T-helper 2 cell treated with Interferon-gamma antibody and Interleukin-4, amounts not matched to agents 100 ng/mL and 5 ng/mL, for 36 hours (primary cell): ENCODE measurements around the gene UBA1. TPM values are rescaled to one million over a fixed set of nuclear protein-coding genes. Genes with fewer than 3 reads are reported as not detected.

Source experiments
- intact Hi-C: fragments of 100-400 bp; cut with micrococcal nuclease; formaldehyde crosslinking; loops from one replicate; pipeline ENCODE4 v1.15.1; 2023
- total RNA-seq: library from RNA; stranded (reverse); gene quantifications from 2 replicates; pipeline ENCODE4 v1.2.3, GENCODE V29; 2022

Gene UBA1
- total RNA-seq, 1 donor from 2014 or later, result 197 TPM

DNA sequence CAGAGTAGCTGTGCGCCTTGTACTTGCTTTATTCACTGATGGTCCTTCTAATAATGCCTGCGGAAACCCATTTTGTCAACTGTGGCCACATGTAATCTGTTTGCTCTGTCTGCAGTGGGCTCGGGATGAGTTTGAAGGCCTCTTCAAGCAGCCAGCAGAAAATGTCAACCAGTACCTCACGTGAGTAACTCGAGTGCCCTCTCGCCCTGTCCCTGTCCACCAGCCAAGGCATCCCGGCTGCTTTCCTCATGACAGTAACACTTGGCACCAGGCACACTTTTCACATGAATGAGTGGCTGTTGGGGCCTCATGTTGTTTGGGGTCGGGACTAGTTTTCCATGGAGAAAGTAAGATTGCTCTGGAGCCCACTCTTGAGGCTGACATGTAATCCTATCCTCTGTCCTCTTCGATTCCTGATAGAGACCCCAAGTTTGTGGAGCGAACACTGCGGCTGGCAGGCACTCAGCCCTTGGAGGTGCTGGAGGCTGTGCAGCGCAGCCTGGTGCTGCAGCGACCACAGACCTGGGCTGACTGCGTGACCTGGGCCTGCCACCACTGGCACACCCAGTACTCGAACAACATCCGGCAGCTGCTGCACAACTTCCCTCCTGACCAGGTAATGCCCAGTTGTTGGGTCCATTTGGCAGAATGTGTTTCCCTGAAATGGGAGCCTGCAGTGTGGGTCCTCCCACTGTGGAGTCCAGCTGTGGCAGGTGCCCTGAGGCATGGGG is 16.0 kb downstream of the UBA1 start:
- intact Hi-C loops, result no loop called here

DNA sequence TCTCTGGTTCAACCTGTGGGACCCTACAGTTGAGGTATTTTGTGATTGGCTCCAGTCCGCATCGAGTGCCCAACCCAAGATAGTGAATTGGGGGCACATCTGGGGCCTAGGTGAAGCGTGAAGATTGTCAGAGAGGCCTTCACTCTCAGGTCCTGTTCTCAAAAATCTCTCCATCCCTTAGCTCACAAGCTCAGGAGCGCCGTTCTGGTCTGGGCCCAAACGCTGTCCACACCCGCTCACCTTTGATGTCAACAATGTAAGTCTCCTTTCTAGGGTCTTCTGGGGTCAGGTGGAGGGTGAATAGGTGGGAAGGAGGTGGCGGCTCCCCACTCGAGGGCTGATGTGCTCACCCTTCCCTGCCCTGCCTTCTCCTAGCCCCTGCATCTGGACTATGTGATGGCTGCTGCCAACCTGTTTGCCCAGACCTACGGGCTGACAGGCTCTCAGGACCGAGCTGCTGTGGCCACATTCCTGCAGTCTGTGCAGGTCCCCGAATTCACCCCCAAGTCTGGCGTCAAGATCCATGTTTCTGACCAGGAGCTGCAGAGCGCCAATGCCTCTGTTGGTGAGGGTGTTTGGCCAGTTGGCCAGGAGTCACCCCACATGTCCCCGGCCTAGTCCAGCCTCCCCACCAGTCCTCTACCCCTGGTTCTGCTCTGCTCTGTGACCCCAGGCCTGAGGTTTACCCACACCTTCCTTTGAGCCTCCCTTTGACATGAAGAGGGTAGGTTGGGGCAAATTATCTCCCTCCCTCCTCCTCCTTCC is 17.2 kb downstream of the UBA1 start:
- intact Hi-C loops, result no loop called here

DNA sequence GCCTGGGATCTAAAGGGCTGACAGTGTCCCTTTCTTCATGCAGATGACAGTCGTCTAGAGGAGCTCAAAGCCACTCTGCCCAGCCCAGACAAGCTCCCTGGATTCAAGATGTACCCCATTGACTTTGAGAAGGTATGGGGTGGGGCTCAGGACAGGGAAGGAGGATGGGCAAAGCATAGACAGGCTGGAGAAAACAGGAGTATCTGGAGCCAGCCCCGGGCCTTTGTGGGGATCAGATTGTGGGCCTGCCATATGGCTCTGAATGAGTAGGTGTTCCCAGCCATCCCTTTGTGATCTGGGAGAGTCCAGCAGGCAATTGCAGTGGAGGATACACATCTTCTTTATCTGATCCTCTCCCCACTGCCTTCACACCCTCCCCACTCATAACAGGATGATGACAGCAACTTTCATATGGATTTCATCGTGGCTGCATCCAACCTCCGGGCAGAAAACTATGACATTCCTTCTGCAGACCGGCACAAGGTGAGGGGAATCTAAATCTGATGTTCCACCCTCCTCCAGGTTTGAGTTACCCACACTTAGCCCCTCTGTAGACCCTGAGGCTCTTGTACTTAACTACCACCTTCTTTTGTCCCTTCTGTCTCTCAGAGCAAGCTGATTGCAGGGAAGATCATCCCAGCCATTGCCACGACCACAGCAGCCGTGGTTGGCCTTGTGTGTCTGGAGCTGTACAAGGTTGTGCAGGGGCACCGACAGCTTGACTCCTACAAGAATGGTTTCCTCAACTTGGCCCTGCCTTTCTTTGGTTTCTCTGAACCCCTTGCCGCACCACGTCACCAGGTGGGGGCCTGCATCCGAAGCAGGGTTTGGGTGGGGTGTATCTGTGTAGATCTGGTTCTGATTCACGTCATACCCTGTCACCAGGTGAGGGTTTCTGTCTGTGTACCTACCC is 19.0 kb downstream of the UBA1 start:
- intact Hi-C loops, result no loop called here

DNA sequence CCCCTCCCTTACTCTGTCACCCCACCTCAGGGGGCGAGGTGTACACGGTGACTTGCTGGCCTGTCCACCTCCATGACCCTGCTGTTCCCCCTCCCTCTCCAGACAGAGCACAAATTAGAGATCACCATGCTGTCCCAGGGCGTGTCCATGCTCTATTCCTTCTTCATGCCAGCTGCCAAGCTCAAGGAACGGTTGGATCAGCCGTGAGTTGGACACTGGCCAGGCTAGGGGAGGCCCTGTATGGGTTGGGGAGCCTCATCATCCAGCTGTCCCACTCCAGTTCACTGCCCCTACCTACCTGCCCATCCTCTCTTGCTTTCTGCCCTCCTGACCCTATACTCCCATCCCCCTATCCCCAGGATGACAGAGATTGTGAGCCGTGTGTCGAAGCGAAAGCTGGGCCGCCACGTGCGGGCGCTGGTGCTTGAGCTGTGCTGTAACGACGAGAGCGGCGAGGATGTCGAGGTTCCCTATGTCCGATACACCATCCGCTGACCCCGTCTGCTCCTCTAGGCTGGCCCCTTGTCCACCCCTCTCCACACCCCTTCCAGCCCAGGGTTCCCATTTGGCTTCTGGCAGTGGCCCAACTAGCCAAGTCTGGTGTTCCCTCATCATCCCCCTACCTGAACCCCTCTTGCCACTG is 20.9 kb downstream of the UBA1 start:
- intact Hi-C loops, result no loop called here

DNA sequence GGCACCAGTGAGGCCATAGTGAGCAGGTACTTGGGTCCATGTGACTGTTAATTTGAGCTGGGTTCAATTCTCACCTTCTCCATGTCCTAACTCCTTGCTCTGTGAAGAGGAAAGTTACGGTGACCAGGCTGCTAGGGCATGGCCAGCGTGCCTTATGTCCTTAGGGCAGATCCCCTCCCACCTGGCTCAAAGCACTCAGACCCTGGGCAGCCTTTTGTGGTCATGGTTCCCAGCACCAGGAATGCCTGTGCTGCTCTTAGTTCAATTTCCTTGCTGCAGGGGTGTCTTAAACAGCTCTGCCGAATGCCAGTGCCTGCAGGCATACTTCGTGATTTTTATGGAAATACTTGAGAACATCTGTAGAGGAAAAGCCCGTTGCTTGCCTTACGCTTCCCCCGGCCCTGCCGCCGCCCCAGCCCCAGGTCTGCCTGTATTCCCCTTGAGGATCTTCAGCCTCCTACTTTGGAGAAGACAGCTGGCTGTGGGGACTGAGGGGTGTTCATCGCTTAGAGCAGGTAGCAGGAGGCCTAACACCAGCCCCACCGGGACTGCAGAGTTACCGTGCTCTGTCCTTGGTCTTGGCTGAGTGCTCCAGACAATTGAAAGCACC is 21.8 kb downstream of the UBA1 start:
- intact Hi-C loops, result no loop called here

DNA sequence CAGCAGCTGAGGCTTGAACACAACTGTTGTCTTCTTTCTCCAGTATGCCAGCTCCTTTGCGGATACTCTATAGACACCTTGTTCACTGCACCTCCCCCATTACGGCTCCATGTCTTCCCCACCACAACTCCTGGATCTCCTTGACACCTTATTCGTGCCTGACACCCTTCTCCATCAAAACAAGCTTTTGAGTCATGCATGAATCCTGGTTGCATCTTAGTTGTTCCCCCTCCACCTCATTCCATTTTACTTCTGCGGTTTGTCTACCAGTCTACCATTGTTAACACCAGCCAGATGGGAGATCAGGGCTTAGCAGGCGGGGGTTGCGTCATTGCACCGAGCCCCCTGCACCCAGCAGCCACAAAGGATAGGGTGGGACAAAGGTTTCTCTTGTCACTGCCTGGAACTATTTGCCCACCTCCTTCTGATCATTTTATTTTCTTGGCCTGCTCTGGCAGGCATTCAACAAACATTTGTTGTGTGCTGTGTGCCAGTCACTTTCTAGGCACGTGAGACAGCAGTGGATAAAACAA is 22.8 kb downstream of the UBA1 start:
- intact Hi-C loops, result no loop called here

DNA sequence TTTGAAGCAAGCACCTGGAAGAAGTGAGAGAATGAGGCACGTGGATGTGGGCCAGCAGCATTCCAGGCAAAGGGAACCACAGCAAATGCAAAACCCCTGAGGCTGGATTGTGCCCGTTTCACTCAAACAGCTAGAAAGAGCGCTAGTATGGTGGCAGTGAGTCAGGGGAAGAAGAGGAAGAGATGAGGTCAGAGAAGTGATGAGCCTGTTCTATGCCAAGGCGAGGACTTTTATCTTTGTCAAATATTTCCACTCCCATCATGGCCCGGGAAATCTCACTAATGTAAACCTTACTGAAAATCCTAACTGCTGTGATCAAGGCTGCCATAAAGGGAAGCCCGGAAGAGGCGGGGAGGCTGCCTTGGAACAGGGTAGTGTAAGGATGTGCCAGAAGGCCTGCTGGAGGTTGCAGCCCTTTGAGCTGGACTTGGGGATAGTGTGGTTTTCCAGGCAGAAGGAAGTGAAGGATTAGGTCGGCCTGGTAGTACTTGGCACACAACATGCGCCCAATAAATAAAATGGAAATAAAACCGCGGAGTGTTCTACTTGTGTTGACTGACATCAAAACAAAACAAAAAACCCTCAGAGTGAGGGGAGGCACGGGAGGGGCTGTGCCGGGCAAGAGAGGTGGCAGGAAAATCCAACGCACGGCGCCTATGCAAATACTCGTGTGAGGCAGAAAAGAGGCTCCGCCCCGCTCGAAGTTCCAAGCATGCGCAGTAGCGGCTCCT is 23.7 kb downstream of the UBA1 start:
- intact Hi-C loops, result loop anchor here (1.0 kb wide), 1 partner anchor 72 kb away; the partner anchor contains the start of gene RBM10

DNA sequence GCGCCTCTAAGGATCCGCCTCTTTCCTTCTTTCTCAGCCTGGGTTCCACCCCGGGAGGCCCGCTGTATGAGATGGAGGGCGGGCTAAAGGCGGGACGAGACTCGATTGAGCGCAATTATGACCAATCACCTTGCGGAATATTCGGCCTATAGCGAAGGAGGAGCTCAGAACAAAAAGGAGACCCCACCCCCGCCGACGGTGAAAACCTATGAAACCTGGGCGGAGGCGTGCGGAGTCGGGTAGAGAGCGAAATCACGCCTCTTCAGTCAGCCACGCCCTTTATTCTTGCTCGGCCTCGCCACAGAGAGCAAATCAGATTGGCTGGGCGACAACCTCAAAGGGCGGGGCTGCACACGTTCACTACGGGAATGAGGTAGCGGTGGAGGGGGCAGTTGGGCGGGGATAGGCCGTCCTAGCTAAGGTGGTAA is 24.2 kb downstream of the UBA1 start:
- intact Hi-C loops, result loop anchor here (1.0 to 2.0 kb wide), 6 partner anchors 15 to 433 kb away; partner anchors contain the start of genes ARAF, ELK1, RBM10 and UBA1

DNA sequence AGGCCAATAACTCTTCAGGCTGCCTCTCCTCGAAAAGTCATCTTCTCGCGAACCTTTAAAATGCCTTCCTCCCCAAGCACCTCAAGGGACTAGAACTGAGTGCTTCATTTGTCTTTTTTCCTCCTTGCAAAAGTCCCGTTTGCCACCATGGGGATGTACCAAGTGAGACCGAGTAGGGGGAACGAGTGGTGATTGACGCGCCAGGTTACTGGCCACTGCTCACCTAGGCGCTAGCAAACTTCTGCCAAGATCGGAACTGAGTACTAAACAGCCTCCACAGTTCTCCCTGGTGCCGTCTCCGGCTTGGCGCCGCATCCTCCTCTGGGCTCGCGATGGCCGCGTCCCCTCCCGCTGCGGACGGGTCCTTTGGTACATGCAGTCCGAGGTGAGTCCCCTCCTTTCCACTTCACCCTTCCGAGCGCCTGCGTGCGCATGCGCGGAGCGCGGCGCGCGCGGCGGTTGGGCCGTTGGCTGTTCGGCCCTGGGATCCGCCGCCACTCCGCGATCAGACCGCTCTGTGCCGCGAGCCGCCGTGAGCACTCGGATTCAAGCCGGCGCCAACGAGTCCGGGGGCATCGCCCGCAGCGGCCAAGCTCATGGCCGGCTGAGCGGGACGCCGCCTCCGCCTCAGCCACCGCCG is 24.8 kb downstream of the UBA1 start, which contains the start of gene CDK16:
CDK16 (plus strand) TSS at position 402 of the 640 bp plus-strand sequence. CDS start 4,877 bp downstream, outside the sequence.
- intact Hi-C loops, result loop anchor here (1.0 to 2.0 kb wide), 5 partner anchors 15 to 432 kb away; partner anchors contain the start of genes ARAF, ELK1, UBA1 and USP11

DNA sequence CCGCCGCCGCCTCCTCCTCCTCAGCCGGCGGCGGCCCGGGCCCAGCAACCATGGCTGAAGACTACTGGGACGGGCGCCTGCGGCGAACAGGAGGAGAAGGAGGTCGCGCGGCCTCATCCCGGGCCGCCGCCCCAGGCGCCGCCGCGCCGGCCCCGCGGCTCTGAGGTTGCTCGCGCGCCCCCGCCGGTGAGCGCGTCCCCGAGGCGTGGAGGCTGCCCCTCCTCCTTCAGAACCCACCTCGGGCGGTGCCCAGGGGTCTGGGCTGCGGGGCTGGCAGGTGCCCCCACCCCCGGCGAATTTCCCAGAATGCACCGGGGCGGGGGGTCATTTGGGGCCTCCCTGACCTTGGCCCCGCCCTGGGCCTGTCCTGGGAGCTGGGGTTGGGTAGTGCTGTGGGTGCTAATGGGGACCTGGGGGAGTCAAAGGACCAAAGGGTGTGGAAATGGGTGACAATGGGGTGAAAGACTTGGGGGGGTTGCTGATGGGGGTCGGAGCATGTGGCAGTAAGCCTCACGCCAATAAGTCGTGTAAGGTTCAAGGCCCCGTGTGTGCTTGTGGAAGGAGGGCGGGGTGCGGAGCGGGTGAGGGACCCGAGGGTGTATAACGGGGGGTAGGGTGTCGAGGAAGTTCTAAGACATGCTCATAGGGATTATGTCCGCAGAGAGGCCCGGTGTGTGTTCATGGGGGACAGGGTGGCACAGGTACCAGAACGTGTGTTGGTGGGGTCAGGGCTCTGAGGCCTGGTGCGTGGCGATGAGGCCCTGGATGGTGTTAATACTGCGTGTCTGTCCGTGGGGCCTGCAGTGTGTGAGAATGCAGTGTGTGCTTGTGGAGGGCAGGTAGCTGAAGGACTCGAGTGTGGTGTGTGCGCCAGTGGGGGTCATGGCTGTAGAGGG is 25.5 kb downstream of the UBA1 start:
- intact Hi-C loops, result loop anchor here (1.0 to 2.0 kb wide), 5 partner anchors 14 to 432 kb away; partner anchors contain the start of genes ARAF, ELK1, UBA1 and USP11

DNA sequence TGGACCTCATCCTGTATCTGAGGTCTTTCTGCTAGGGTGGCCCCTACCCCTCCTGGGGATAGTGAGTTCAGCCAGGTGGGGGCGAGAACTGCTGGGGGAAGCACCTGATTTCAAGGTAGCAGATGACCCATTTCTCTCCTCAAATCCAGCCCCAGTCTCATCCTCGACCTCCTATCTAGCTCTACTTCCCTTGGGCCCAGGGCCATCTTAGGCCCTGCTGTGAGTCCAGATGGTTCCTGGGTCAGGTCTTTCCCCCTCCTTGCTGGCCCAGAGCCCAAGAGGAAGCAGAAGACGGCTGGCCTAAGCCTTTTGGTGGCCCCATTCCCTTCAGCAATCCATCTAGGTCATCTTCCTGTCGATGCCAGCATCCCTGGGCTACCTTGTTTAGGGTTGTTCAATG is 28.1 kb downstream of the UBA1 start:
- intact Hi-C loops, result no loop called here

DNA sequence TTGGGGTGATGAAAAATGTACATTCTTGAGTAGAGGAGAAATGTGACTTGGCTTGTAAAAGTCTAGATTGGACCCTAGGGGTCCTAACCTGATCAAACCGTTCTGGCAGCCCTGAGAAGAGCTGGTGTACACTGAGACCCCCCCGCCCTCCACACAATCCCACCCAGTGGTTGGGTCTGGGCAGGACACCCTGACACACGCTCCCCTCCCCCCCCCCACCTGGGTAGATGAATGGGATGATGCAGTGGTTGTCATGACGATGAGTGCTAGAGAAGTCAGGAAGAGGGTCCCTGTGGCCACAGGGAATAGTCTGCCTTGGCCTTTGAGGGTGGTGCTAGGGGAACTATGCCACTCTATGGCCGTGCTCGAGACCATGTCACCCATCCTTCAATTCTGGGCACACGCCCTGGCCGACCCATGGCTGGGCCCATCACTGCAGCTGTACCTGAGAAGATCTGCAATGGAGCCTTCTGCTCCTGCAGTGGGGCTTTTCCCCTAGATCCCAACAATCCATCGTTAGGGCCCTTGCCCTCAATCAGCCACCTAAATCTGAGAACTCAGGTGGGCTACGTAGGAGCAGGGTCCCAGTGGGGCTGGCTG is 29.2 kb downstream of the UBA1 start:
- intact Hi-C loops, result no loop called here

DNA sequence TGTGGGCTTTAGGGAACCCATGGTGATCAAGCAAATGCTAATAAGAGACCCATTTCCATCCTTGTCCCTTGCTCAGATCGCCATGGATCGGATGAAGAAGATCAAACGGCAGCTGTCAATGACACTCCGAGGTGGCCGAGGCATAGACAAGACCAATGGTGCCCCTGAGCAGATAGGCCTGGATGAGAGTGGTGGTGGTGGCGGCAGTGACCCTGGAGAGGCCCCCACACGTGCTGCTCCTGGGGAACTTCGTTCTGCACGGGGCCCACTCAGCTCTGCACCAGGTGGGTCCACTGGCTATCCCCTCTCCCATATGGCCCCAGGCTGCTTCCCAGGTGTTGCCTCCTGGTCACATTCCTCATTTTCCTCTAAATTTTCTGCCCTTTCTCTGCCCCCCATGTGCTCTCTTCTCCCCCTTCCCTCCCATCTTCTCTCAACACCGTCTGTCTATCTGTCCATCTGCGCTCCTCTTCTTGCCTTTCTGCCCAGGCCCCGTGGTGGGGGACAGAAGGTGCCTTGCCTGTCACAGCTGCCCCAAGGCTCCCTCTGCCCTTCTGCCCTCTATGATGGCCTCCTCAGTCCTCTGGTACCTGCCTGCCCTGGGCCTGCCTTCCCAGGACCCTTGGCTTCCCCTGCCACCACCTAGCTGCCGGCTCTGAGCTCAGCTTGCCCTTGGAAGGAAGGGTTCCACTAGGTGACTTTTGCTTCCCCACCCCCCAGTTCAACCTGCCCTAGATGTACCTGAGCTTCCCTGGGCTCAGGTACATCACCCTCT is 30.0 kb downstream of the UBA1 start:
- intact Hi-C loops, result no loop called here

DNA sequence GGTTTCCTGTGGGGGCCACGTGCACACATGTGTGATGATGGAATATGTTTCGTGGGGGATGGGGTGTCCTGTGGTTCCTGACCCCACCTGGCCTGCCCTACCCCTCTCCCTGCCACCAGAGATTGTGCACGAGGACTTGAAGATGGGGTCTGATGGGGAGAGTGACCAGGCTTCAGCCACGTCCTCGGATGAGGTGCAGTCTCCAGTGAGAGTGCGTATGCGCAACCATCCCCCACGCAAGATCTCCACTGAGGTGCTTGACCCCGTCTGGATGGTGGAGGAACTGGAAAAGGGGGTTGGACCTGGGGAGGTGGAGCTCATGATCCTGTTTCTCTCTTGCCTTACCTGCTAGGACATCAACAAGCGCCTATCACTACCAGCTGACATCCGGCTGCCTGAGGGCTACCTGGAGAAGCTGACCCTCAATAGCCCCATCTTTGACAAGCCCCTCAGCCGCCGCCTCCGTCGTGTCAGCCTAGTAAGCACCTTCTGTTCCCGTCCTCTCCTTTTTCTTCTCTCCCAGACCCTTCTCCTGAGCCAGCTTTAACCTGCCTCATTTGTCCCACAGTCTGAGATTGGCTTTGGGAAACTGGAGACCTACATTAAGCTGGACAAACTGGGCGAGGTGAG is 30.8 kb downstream of the UBA1 start:
- intact Hi-C loops, result no loop called here

DNA sequence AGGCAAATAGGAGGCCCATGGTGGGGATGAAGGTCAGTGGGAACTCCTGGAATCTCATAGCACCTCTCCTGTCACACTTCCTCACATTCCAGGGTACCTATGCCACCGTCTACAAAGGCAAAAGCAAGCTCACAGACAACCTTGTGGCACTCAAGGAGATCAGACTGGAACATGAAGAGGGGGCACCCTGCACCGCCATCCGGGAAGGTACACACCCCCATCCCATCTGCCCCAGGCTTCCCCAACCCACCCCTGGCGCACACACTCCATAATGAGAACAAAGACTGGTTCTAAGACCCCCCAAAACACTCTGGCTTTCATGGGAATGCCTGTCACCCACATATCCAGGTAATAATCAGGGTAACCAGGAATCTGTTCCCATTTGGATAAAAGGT is 31.3 kb downstream of the UBA1 start:
- intact Hi-C loops, result no loop called here

DNA sequence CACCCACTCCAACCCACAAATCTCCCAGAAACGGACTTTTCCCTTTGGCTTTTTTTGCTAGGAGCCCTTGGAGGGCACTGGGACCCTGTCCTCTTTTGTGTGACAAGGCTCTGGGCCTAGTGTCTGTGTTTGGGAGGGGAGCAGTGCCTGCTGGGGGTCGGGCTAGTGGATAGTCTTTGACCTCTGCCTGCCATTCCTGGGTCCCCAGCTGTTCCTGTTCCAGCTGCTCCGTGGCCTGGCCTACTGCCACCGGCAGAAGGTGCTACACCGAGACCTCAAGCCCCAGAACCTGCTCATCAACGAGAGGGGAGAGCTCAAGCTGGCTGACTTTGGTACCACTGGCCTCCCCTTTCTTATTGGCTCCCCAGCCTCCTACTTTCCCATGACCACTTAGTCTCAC is 32.4 kb downstream of the UBA1 start:
- intact Hi-C loops, result no loop called here
